Astrocyte of the cerebellum (primary cell): ENCODE data around the gene LNP1.
"Not testable (repeated sequence)": the region's sequence is repeated elsewhere in the genome, so short reads cannot be mapped to it uniquely, and the experiment has no call there.

Experiments
- DNase-seq: peaks from one replicate; pipeline ENCODE4 v3.0.0-alpha.2; 2011; ENCODE audit warnings: low read depth
- H3K4me3 ChIP-seq: 2 replicates; pipeline ENCODE4 v1.5.1; 2011; ENCODE audit warnings: mild to moderate bottlenecking, low read depth, low read length, moderate library complexity
- CTCF ChIP-seq: IDR thresholded peaks from 2 replicates; pipeline ENCODE4 v1.5.1; 2012; ENCODE audit warnings: low read length, low read depth, moderate library complexity, mild to moderate bottlenecking; ENCODE audit errors: missing control alignments
- in situ Hi-C: cut with HindIII; loops from 2 replicates; pipeline ENCODE4 v1.10.0; 2017; ENCODE audit warnings: low sequenced_read_pairs

LNP1 gene

GRCh38 chr3:100400780-100401673 is at the start of gene LNP1, which contains the start of gene TOMM70:
LNP1 (plus strand) TSS chr3:100401539; CDS start chr3:100429730, 28,191 bp downstream.
TOMM70 (minus strand) TSS chr3:100401089; CDS start chr3:100400949, 140 bp downstream.
- TF ChIP-seq CTCF = no peak
- DNase-seq = peak; percentile 88
- in situ Hi-C loops = no loop called here
- H3K4me3 ChIP-seq = peak within 1 kb of the TSS; percentile 86

GRCh38 chr3:100351770-100352169 is 49.6 kb upstream of the LNP1 start:
- in situ Hi-C loops, H3K4me3 ChIP-seq, DNase-seq: not testable (repeated sequence)

- TF ChIP-seq CTCF = no peak
- in situ Hi-C loops = no loop called here
- no peak overlapping the region for H3K4me3 ChIP-seq
- DNase-seq = no peak
These were observed 48.8 kb upstream of the LNP1 start for GRCh38 chr3:100352296-100353231.

- no peak for TF ChIP-seq CTCF
- DNase-seq = peak; percentile 19
- H3K4me3 ChIP-seq = no peak overlapping the region
- in situ Hi-C loops = no loop called here
These were observed 46.5 kb upstream of the LNP1 start for GRCh38 chr3:100354850-100355249.

- in situ Hi-C loops = no loop called here
- no peak overlapping the region for H3K4me3 ChIP-seq
- DNase-seq = no peak
- no peak for TF ChIP-seq CTCF
These were observed 42.9 kb upstream of the LNP1 start for GRCh38 chr3:100358413-100358812.

GRCh38 chr3:100359035-100359434 is 42.3 kb upstream of the LNP1 start:
- in situ Hi-C loops = no loop called here
- DNase-seq = no peak
- TF ChIP-seq CTCF = no peak

More at GRCh38 chr3:100359035-100359434, 42.3 kb upstream of the LNP1 start:
- H3K4me3 ChIP-seq = no peak overlapping the region
